Vagina (tissue), 2 donors: ENCODE measurements around the gene TRIM39. TPM values are rescaled to one million over a fixed set of nuclear protein-coding genes. Genes with fewer than 3 reads are reported as not detected.

ENCODE experiments used
- DNase-seq, 2 donors: peaks; one replicate each; pipeline ENCODE4 v3.0.0-alpha.2; 2017; ENCODE audit errors: extremely low spot score in 2 of 2
- H3K27ac ChIP-seq: fragments of 200-600 bp; sonication (generic); one replicate; pipeline ENCODE4 v1.5.1; 2019
- H3K27me3 ChIP-seq: fragments of 200-600 bp; sonication (generic); one replicate; pipeline ENCODE4 v1.5.1; 2019
- H3K36me3 ChIP-seq, 2 donors: fragments of 200-600 bp; sonication (generic); one replicate each; pipeline ENCODE4 v1.5.1; 2017 to 2019
- H3K4me1 ChIP-seq: fragments of 200-600 bp; sonication (generic); one replicate; pipeline ENCODE4 v1.5.1; 2019
- H3K4me3 ChIP-seq, 2 donors: fragments of 200-600 bp; sonication (generic); 1 replicate in 1 of 2; 2 replicates in 1 of 2; pipeline ENCODE4 v1.5.1; 2016 to 2019
- H3K9me3 ChIP-seq: fragments of 200-600 bp; sonication (generic); one replicate; pipeline ENCODE4 v1.5.1; 2019
- CTCF ChIP-seq, 3 experiments: fragments of 450-650 bp in 2 of 3; fragments of 200-600 bp in 1 of 3; sonication (generic) in 1 of 3; IDR thresholded peaks; one replicate each; pipeline ENCODE4 v1.5.1; 2017 to 2019; ENCODE audit warnings: antibody characterized with exemption in 3 of 3, mild to moderate bottlenecking in 2 of 3, moderate library complexity in 2 of 3
- POLR2A ChIP-seq, 2 donors: fragments of 450-650 bp; IDR thresholded peaks; one replicate each; pipeline ENCODE4 v1.6.1; 2017; ENCODE audit warnings: antibody characterized with exemption in 2 of 2, mild to moderate bottlenecking in 2 of 2, moderate library complexity in 2 of 2
- POLR2AphosphoS5 ChIP-seq, 2 donors: sonication (generic); formaldehyde crosslinking; IDR thresholded peaks; one replicate each; pipeline ENCODE4 v1.9.0; 2017; ENCODE audit warnings: antibody characterized with exemption in 2 of 2, mild to moderate bottlenecking in 2 of 2, low read depth in 1 of 2; ENCODE audit not compliant: insufficient read depth in 1 of 2
- intact Hi-C: fragments of 100-400 bp; cut with DNase I; formaldehyde crosslinking; loops from one replicate; pipeline ENCODE4 v1.15.1; 2023
- total RNA-seq: library from RNA; depleted of rRNA; stranded (reverse); fragments of >200 nt; gene quantifications from one replicate; pipeline ENCODE4 v1.2.3, GENCODE V29; 2016

TRIM39 gene
- total RNA-seq, 1 donor from 2014 or later = 10.1 TPM

- intact Hi-C loops = no loop called here
- H3K36me3 ChIP-seq = peaks cover 3 to 28% of the 10 kb centered on the region in 2 donors
- DNase-seq = no peak
- no peaks in the 10 kb centered on the region for H3K4me1 ChIP-seq
- no peak overlapping the region for H3K4me3 ChIP-seq
- TF ChIP-seq POLR2A (IDR thresholded peaks at IDR 0.05) (no peak), CTCF (IDR thresholded peaks at IDR 0.05) (no peak), POLR2AphosphoS5 (IDR thresholded peaks at IDR 0.05; ENCODE audit: insufficient read depth in 1 of 2, low read depth in 1 of 2) (no peak)
- H3K9me3 ChIP-seq = no peaks in the 10 kb centered on the region
- H3K27ac ChIP-seq = no peak overlapping the region
- no peaks in the 10 kb centered on the region for H3K27me3 ChIP-seq
Measured at GRCh38 chr6:30295837-30296236, 30.9 kb upstream of the TRIM39 start.

- peaks cover 0 to 4% of the 10 kb centered on the region in 2 donors for H3K36me3 ChIP-seq
- no peak for DNase-seq
- H3K4me1 ChIP-seq = no peaks in the 10 kb centered on the region
- no peaks in the 10 kb centered on the region for H3K27me3 ChIP-seq
- no peak overlapping the region for H3K27ac ChIP-seq
- no peak overlapping the region for H3K4me3 ChIP-seq
- H3K9me3 ChIP-seq = no peaks in the 10 kb centered on the region
- TF ChIP-seq CTCF (IDR thresholded peaks at IDR 0.05) (no peak), POLR2A (IDR thresholded peaks at IDR 0.05) (no peak), POLR2AphosphoS5 (IDR thresholded peaks at IDR 0.05; ENCODE audit: insufficient read depth in 1 of 2, low read depth in 1 of 2) (no peak)
- intact Hi-C loops = no loop called here
Measured at GRCh38 chr6:30304002-30304401, 22.7 kb upstream of the TRIM39 start.

- no peak for DNase-seq
- no peaks in the 10 kb centered on the region for H3K4me1 ChIP-seq
- no peak overlapping the region for H3K27ac ChIP-seq
- H3K4me3 ChIP-seq = no peak overlapping the region
- no peaks in the 10 kb centered on the region for H3K9me3 ChIP-seq
- TF ChIP-seq POLR2AphosphoS5 (IDR thresholded peaks at IDR 0.05; ENCODE audit: insufficient read depth in 1 of 2, low read depth in 1 of 2) = no peak
- no peak for TF ChIP-seq POLR2A (IDR thresholded peaks at IDR 0.05)
- no peak for TF ChIP-seq CTCF (IDR thresholded peaks at IDR 0.05)
- H3K36me3 ChIP-seq = peaks cover 0 to 7% of the 10 kb centered on the region in 2 donors
- H3K27me3 ChIP-seq = no peaks in the 10 kb centered on the region
- intact Hi-C loops = no loop called here
Measured at GRCh38 chr6:30311101-30311500, 15.6 kb upstream of the TRIM39 start.

- no peaks in the 10 kb centered on the region for H3K4me1 ChIP-seq
- H3K27me3 ChIP-seq = no peaks in the 10 kb centered on the region
- intact Hi-C loops = no loop called here
- peaks cover 0 to 7% of the 10 kb centered on the region in 2 donors for H3K36me3 ChIP-seq
- no peak overlapping the region for H3K4me3 ChIP-seq
- H3K27ac ChIP-seq = no peak overlapping the region
- no peak for DNase-seq
- no peaks in the 10 kb centered on the region for H3K9me3 ChIP-seq
- no peak for TF ChIP-seq POLR2AphosphoS5 (IDR thresholded peaks at IDR 0.05; ENCODE audit: insufficient read depth in 1 of 2, low read depth in 1 of 2)
- TF ChIP-seq POLR2A (IDR thresholded peaks at IDR 0.05) = no peak
- no peak for TF ChIP-seq CTCF (IDR thresholded peaks at IDR 0.05)
Measured at GRCh38 chr6:30311671-30312070, 15.1 kb upstream of the TRIM39 start.

- H3K27ac ChIP-seq = no peak overlapping the region
- TF ChIP-seq POLR2AphosphoS5 (IDR thresholded peaks at IDR 0.05; ENCODE audit: insufficient read depth in 1 of 2, low read depth in 1 of 2) (no peak), POLR2A (IDR thresholded peaks at IDR 0.05) (no peak), CTCF (IDR thresholded peaks at IDR 0.05) (no peak)
- H3K27me3 ChIP-seq = no peaks in the 10 kb centered on the region
- no peak overlapping the region for H3K4me3 ChIP-seq
- no peak for DNase-seq
- H3K9me3 ChIP-seq = no peaks in the 10 kb centered on the region
- no peaks in the 10 kb centered on the region for H3K4me1 ChIP-seq
- peaks cover 0 to 7% of the 10 kb centered on the region in 2 donors for H3K36me3 ChIP-seq
- intact Hi-C loops = no loop called here
Measured at GRCh38 chr6:30312266-30312665, 14.5 kb upstream of the TRIM39 start.
